MV-4-11 (cell line): ENCODE results near the gene KICS2.
"Not testable (repeated sequence)": the region's sequence is repeated elsewhere in the genome, so short reads cannot be mapped to it uniquely, and the experiment has no call there.

Experiments
- DNase-seq: peaks from one replicate; lab custom pipeline; 2025; lab: John Stamatoyannopoulos, UW

The KICS2 gene

DNA sequence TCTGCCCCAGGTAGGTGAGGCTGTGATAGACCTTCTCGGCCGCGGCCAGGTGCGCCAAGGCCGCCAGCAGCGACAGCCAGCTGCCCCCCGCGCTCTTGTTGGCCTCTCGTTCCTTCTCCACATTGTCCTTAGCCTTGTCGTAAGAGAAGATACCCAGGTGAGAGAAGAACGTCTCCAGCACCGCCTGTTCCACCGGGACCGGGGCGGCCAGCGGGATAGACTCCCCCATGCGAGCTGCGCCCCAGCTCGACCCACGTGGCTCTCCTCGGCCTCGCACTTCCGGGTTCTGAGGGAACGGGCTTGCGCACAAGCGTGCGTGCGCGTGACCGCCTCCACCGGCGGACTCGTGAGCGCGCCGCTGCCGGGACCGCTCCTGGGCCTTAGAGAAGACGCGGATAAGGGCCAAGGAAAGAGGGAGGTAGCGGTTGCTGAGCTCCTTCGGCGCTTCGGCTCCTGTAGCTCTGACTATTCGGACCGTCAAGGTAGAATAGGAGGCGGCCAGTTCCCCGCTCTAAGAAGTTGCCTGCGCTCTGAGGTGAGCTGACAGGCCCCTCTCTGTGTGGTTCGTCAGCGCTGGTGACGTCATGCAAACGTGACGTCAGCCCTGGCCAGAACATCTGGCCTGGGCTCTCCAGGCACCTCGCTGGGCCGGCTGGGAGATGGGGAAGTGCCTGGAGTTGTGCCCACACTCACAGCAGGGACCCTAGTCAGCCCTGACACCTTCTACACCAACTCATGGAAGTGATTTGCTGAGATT, at the start of gene KICS2:
Gene KICS2 (minus strand): TSS at position 288 of the 757 bp plus-strand sequence. CDS start 59 bp downstream, at position 229.
- peak; percentile 82 for DNase-seq

GRCh38 chr12:64270411-64270810, 48.3 kb upstream of the KICS2 start:
- DNase-seq, result peak; percentile 84

DNA sequence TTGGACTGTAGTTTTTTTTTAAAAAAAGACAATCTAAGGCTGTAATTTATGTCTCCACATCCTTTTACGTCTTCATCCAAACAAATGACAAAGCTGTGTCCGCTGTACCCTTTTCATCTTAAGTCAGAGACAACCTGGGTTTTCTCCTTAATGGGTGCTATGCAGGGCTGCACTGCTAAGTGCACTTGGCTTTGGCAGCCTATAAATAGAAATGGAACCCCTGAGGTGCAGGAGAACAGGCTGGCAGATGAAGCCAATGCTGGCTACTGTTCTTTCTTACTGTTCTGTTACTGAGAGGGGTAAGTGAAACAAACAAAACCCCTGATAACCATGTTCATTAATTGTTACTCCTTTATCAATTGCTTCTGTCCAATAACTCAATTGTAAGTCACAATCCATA, 47.1 kb upstream of the KICS2 start:
- DNase-seq, result no peak

DNA sequence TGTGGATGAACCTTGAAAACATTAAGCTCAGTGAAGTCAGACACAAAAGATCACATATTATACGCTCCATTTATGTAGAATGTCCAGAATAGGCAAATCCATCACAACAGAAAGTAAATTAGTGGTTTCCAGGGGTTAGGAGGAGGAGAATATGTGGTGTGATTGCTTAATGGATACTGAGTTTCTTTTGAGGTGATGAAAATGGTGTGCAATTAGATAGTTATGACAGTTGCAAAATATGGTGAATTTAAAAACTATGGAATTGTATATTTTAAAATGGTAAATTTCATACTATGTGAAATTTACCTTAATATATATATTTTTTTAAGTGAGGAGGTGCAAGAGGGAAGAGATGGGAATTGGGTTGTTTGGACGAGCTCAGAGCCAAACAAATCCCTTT, 46.3 kb upstream of the KICS2 start:
- peak; percentile 31 for DNase-seq

DNA sequence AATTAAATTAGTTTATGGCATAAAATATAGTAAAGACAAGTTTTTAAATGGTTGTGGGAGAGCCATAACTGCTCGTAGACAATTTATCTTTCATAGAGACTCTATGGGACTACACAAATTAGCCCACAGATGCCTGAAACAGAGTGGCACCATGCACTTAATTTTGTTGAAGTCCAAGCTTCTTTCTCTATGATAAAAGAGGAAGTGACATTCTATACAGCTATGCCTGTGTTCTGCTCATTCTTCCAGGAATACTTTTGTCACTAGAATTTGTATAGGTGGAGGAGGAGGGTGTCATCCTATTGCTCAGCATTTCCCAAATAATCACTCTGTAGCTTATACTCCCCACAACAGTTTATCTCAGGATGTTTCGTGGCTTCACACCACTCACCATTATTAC, 43.7 kb upstream of the KICS2 start:
- DNase-seq, result peak; percentile 58

GRCh38 chr12:64261813-64262212, 39.7 kb upstream of the KICS2 start:
- no peak for DNase-seq

DNA sequence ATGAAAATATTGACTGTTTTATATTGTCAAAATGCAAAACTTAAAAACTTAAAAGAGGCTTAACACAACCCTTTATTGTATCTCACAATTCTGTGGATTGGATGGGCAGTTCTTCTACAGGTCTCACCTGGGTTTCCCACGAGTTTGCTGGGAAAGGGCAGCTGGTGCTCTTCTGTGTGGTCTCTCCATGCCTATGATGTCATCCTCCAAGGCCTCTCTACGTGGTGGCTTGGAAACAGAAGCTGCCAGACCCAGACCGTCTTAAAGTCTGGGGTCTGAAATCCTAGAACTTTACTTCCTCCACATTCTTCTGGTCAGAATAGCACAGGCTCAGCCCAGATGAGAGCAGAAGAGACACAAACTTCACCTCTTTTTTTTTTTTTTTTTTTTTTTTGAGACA, 36.5 kb upstream of the KICS2 start:
- no peak for DNase-seq

GRCh38 chr12:64256166-64256800, 34.2 kb upstream of the KICS2 start:
- peak; percentile 41 for DNase-seq

GRCh38 chr12:64255249-64255648, 33.2 kb upstream of the KICS2 start:
- DNase-seq, result no peak

GRCh38 chr12:64253356-64253755, 31.3 kb upstream of the KICS2 start:
- no peak for DNase-seq

DNA sequence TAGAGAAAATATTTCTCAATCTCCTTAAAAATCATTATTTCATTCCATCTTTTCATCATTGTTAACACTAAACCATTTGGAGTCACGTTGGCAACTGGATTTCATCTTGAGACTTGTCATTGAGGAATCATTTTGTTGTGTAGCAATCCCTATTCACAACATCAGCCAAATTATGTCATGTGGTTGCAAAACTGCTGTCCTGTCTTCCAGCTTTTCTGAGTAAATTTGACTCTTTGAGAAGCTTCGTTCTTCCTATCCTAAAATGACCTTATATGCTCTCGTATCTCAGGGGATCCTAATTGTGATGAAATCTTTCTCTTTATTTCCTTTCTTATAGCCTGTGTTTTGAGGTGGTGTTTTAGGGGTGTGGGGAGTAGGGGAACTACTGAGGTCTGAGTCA, 30.6 kb upstream of the KICS2 start:
- DNase-seq, result peak; percentile 17

- no peak for DNase-seq
These were observed 21.7 kb upstream of the KICS2 start for GRCh38 chr12:64243809-64244208.

- DNase-seq, result no peak
These were observed 18.7 kb upstream of the KICS2 start for GRCh38 chr12:64240781-64241180.

- no peak for DNase-seq
These were observed 15.3 kb upstream of the KICS2 start for GRCh38 chr12:64237382-64237781.

DNA sequence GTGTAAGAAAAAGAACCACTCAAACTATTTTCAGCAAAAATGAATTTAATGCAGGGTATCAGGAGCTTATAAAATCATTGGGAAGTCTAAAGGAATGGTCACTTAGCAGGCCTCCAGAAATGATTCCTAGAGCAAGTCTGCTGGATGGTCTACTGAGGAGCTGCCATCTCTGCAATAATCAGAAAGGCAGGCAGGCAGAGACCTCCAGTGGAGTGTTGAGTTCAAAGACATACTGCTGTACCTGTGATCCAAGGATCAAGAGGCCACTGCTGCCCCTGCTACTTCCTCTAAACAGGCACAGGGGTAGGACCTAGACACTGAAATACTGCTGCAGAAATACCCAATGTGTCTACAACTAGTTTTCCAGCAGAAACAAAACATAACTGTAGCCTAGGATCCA, 14.5 kb upstream of the KICS2 start:
- no peak for DNase-seq

- DNase-seq, result no peak
These were observed 10.1 kb upstream of the KICS2 start for GRCh38 chr12:64232196-64232595.

DNA sequence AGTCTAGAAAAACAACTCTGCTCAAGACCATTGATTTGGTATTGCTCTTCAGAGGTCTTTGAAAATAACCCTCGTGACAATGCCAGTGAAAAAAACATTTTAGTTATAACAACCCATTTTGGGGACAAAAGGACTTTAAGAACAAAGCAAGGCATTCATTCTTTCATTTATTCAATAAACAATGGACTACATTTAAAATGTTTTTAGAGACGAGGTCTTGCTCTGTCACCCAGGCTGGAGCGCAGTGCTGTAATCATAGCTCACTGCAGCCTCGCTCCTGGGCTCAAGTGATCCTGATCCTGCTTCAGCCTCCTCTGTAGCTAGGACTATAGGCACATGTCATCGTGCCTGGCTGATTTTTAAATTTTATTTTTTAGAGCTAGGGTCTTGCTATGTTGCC, 7.7 kb upstream of the KICS2 start:
- no peak for DNase-seq

DNA sequence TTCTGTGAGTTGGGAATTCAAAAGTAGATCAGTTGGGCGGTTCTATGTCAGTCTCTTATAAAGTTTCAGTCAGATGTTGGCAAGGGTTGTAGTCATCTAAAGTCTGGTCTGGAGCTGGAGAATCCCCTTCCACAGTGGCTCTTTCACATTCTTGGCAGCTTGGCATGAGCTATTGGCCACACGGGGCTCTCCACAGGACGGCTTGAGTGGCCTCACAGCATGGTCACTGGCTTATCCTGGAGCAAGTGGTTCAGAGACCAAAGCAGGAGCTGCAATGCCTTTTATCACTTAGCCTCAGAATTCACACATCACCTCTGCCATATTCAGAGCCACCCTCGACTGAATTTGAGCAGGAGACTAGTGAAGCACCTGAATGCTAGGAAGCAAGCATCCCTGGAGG, 7.1 kb upstream of the KICS2 start:
- DNase-seq, result no peak

- DNase-seq, result no peak
These were observed 3.5 kb upstream of the KICS2 start for GRCh38 chr12:64225626-64226025.

DNA sequence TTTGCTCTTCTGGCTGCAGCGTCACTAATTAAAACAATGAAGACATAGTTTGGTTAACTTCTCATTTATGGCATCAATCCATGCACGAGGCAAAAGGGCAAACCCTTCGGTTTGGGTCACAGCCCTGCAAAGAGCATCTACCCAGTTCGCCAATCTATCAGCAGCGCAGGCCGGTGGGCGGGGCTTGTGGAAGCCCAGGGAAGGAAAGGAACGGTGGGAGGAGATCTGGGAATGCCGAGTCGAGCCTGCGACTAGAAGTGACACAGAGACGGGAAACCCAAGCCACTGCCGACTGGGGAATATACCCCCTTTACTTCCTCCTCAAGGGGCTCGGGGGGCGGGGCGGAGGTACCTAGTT, 466 bp downstream of the KICS2 start:
- peak; percentile 48 for DNase-seq

DNA sequence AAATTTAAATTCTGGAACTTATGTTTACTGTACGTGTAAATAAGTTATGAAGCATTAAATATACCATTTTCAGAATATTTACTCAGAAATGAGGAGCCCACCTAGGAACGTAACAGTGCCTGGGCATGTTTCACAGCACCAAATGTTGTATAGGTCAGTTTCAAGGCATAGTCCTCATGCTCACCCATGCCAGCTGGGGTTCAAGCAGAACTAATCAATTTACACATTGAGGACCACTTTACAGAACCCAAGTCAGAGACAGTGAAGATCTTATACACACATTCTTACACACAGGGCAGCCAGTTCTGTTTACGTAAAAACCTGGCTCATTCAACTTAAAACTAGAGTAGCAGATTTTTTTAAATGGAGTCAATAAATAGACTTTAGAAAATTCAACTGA, 2.0 kb downstream of the KICS2 start:
- no peak for DNase-seq

GRCh38 chr12:64219145-64219544, 3.0 kb downstream of the KICS2 start:
- no peak for DNase-seq

DNA sequence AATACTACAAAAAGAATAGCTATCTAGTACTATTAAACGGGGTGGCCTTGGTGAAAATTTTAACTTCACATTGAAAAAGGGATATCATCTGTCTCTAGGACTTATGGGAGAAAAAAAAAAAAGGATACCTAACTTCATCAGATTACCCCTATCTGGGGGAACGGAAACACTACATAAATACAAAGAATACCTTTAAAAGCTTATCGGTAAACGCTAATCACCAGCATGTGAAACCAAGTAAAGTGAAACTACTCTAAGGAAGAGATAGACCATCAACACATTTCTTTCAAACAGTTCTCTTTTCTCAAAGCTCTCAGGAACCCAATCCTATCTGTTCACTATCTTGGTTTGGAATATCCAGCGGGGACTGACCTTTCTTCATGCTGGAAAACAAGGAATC, 3.5 kb downstream of the KICS2 start:
- DNase-seq, result peak; percentile 10

DNA sequence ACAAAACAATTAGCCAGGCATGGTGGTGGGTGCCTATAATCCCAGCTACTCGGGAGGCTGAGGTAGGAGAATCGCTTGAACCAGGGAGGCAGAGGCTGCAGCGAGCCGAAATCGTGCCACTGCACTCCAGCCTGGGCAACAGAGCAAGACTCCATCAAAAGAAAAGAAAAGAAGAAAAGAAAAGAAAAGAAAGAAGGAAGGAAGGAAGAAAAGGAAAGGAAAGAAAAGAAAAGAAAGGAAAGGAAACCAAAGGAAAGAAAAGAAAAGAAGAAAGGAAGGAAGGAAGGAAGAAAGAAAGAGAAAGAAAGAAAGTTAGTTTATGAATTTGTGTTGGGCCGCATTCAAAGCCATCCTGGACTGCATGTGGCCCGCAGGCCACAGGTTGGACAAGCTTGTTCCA, 4.5 kb downstream of the KICS2 start:
- DNase-seq, result not testable (repeated sequence)
